ENCODE measurements around the gene ITGB7. TPM values are rescaled to one million over a fixed set of nuclear protein-coding genes. Genes with fewer than 3 reads are reported as not detected.

The ITGB7 gene
- total and polyA plus RNA-seq, 2 donors (not counting 3 experiments of a cell fraction or from before 2014, with no cell fraction given): 0.17 TPM; not detected in 1

- Histone ChIP-seq H3K36me3 (ENCODE audit: control insufficient read depth in 2 of 2, extremely low read depth in 1 of 2, insufficient read depth in 2 of 2, low read length in 2 of 2) (peaks cover 0 to 5% of the 10 kb centered on the region in 2 experiments), H3K79me2 (ENCODE audit: control insufficient read depth, insufficient read depth, low read length) (no peaks in the 10 kb centered on the region), H3K4me2 (ENCODE audit: insufficient read depth, low read length) (no peak overlapping the region), H3K27me3 (ENCODE audit: control insufficient read depth in 2 of 2, insufficient read depth in 2 of 2, low read length in 2 of 2) (no peaks in the 10 kb centered on the region), H3K27ac (ENCODE audit: insufficient read depth, low read depth, low read length) (no peak overlapping the region), H3K9me3 (replicated peaks; ENCODE audit: control insufficient read depth, insufficient read depth, low read length) (no peaks in the 10 kb centered on the region), H2AFZ (ENCODE audit: low read depth, low read length) (no peak overlapping the region), H3K4me3 (replicated peaks in 1 of 3; ENCODE audit: insufficient read depth in 1 of 3, low read depth in 1 of 3, low read length in 3 of 3) (no peak overlapping the region), H3K9ac (replicated peaks; ENCODE audit: extremely low read depth, insufficient read depth, low read length) (no peak overlapping the region), H4K20me1 (replicated peaks; ENCODE audit: control insufficient read depth, extremely low read depth, insufficient read depth, low read length) (no peaks in the 10 kb centered on the region), H3K4me1 (ENCODE audit: control insufficient read depth, extremely low read depth, insufficient read depth, low read length) (peaks cover 5% of the 10 kb centered on the region), H3K9me1 (replicated peaks; ENCODE audit: control insufficient read depth, extremely low read depth, insufficient read depth, low read length) (no peaks in the 10 kb centered on the region)
- TF ChIP-seq EZH2 (IDR thresholded peaks at IDR 0.05; ENCODE audit: borderline replicate concordance, low read depth, low read length, severe bottlenecking) (no peak), CTCF (IDR thresholded peaks at IDR 0.05; ENCODE audit: extremely low read depth in 1 of 2, insufficient read depth in 1 of 2, low read depth in 1 of 2, low read length in 2 of 2) (peak; percentile 7 to 25)
- no peak for FAIRE-seq
- peak; percentile 28 for DNase-seq (ENCODE audit: low read depth, low spot score)
- POLR2A ChIA-PET: no interaction called here
- CTCF ChIA-PET: interaction anchor here (0.6 to 2.5 kb wide), 8 partner anchors 12 to 180 kb away, joined by 3 to 16 read pairs (median 7); partner anchors contain the start of gene AAAS
- intact Hi-C loops (cut with micrococcal nuclease) (no loop called here), dilution Hi-C loops (cut with MboI; ENCODE audit: extremely low pct_ligation_motif_present, low sequenced_read_pairs) (no loop called here)
- no TSS peak for BruUV-seq (replicated peaks)
Measured at GRCh38 chr12:53174881-53175491, 32.1 kb downstream of the ITGB7 start.

- BruUV-seq (replicated peaks): no TSS peak
- Histone ChIP-seq H3K4me1 (ENCODE audit: control insufficient read depth, extremely low read depth, insufficient read depth, low read length) (no peaks in the 10 kb centered on the region), H2AFZ (ENCODE audit: low read depth, low read length) (no peak overlapping the region), H3K9me1 (replicated peaks; ENCODE audit: control insufficient read depth, extremely low read depth, insufficient read depth, low read length) (no peaks in the 10 kb centered on the region), H3K9ac (replicated peaks; ENCODE audit: extremely low read depth, insufficient read depth, low read length) (no peak overlapping the region), H4K20me1 (replicated peaks; ENCODE audit: control insufficient read depth, extremely low read depth, insufficient read depth, low read length) (no peaks in the 10 kb centered on the region), H3K4me3 (replicated peaks in 1 of 3; ENCODE audit: insufficient read depth in 1 of 3, low read depth in 1 of 3, low read length in 3 of 3) (no peak overlapping the region), H3K36me3 (ENCODE audit: control insufficient read depth in 2 of 2, extremely low read depth in 1 of 2, insufficient read depth in 2 of 2, low read length in 2 of 2) (peaks cover 0 to 7% of the 10 kb centered on the region in 2 experiments), H3K27ac (ENCODE audit: insufficient read depth, low read depth, low read length) (no peak overlapping the region), H3K27me3 (ENCODE audit: control insufficient read depth in 2 of 2, insufficient read depth in 2 of 2, low read length in 2 of 2) (no peaks in the 10 kb centered on the region), H3K9me3 (replicated peaks; ENCODE audit: control insufficient read depth, insufficient read depth, low read length) (no peaks in the 10 kb centered on the region), H3K79me2 (ENCODE audit: control insufficient read depth, insufficient read depth, low read length) (no peaks in the 10 kb centered on the region), H3K4me2 (ENCODE audit: insufficient read depth, low read length) (no peak overlapping the region)
- CTCF ChIA-PET: interaction anchor here (1.2 to 2.9 kb wide), 3 partner anchors 13 to 107 kb away, joined by 3 to 20 read pairs (median 4); no protein-coding TSS in a partner anchor
- no peak for TF ChIP-seq GATA2 (IDR thresholded peaks at IDR 0.05; ENCODE audit: insufficient read depth, insufficient read length, low read depth, low read length)
- no peak for TF ChIP-seq POLR2A (IDR thresholded peaks at IDR 0.05; ENCODE audit: low read depth, low read length)
- no peak for TF ChIP-seq JUN (IDR thresholded peaks at IDR 0.05; ENCODE audit: borderline replicate concordance, insufficient read depth, insufficient read length, low read depth)
- no peak for TF ChIP-seq EZH2 (IDR thresholded peaks at IDR 0.05; ENCODE audit: borderline replicate concordance, low read depth, low read length, severe bottlenecking)
- intact Hi-C loops (cut with micrococcal nuclease): no loop called here
- dilution Hi-C loops (cut with MboI; ENCODE audit: extremely low pct_ligation_motif_present, low sequenced_read_pairs): no loop called here
- FAIRE-seq (no peak), DNase-seq (ENCODE audit: low read depth, low spot score) (no peak)
- POLR2A ChIA-PET: no interaction called here
Measured at GRCh38 chr12:53173085-53173715, 33.9 kb downstream of the ITGB7 start.

Measured in endothelial cell of umbilical vein (primary cell).